Fibroblast of skin of back (primary cell): ENCODE measurements around the gene DPYD.

Experiments used
- DNase-seq: peaks from one replicate; pipeline ENCODE4 v3.0.0-alpha.2; 2013

The DPYD gene

DNA sequence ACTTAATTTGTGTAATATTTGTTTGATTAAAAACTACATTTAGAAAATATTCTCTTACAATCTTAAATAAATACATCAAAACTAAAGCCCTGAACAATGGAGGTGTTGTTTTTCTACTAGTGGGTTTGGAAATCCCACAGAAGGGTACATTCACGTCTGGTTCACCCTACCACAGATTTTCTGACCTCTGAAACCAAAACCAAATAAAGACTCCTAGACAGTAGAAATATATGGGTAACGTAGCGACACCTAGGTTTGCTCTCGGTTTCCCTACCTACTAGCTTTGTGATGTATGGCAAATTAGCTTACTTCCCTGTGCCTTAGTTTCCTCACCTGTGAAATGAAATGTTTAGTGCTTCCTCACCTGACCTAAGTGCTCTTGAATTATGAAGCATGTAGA is 312.6 kb downstream of the DPYD start:
- DNase-seq: no peak

DNA sequence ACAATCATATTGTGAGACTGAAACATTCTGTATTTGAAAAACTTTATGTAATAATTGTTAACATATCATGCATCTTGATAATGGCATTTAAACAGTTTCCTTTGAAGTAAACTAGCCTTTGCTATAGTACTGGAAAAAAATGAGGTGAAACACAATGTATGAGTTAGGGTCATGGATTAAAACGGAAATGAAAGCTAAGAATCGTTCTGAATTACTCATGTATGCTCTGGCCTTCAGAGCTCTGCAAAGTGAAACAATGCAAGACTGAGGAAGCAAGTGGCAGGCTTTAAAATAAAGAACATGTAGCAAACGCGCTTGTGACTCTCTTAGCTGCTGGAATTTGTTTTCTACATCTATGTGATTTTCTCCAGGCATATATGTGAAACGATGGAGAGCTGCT is 317.1 kb downstream of the DPYD start:
- DNase-seq: peak; percentile 30

DNA sequence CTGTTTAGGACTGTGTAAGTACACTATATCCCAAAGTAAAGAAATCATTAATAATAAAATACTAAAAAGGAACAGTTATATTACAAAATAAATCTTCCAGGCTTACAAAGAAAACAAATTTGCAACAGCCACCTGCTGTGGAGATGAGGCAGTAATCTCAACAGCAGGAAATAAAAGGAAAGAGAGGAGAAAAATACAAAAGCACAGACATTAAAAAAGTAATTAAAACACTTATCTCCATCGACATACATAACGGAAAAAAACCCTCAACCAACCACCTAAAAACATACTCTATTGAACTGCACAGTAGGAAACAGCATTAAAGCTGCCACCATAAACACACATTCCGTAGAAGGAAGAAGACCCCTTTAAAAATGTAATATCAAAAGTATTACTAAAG is 317.6 kb downstream of the DPYD start:
- DNase-seq: no peak

DNA sequence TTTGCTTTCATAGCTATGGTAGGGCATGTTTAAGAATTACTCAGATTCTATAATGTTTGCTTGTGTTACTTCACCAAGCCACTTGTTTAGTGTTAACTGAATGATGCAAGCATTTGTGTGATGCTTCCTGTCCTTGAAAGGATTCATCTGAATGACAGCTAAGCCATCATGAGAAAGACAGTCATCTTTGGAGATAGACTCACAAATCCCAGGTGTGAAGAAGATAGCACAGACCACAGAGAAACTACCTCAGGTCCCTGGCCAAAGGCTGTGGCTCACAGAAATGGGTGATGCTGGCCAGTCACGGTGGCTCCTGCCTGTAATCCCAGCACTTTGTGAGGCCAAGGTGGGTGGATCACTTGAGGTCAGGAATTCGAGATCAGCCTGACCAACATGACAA is 321.4 kb downstream of the DPYD start:
- no peak for DNase-seq

DNA sequence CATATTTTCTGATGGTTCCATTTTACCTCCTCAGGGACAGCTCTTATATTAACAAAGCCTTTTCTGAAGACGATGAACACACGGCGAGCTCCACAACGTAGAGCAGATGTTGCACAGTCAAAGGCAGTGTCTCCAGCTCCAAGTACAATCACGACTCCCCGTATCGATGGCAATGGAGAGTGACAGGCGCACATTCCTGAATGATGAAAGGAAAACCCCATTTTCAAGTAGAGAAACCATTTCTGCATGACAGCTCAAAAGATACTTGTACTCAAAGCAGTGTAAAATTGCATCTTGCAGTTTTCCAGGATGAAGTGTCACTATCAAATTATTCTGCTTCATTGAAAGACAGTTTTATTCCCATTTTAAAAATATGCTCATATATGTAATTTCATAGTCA is 327.6 kb downstream of the DPYD start:
- no peak for DNase-seq

DNA sequence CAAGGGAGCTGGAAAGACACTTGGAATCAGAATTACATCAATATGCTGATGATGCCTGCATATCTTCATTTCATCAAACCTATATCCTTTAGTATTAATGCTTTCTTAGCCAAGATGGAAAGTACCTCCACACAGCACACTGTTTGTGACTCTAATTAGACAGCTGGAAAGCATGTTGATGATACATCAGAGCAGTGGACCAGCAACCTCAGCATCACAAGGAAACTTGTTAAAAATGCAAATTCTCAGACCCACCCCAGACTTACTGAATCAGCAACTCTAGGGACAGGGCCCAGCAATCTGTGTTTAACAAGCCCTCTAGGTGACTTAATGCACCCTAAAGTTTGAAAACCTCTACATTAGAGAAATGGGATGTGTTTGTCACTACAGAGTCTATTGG is 332.1 kb downstream of the DPYD start:
- no peak for DNase-seq

DNA sequence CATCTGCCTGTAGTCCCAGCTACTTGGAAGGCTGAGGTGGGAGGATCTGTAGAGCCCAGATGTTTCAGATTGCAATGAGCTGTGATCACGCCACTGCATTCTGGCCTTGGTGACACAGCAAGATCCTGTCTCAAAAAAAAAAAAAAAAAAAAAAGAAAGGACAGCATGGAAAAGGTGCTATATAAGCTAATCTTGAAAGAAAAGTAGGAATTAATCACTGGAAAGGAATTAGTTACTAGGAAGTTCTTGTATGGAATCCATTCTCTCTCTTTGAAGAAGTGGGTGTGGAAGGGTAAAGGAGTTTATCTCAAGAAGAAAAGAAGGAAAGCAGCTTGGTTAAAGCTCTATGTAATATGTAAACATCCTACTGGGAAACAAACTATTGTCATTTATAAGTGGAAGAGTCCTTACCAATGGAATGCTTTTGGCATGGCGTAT is 339.2 kb downstream of the DPYD start:
- peak; percentile 69 for DNase-seq

DNA sequence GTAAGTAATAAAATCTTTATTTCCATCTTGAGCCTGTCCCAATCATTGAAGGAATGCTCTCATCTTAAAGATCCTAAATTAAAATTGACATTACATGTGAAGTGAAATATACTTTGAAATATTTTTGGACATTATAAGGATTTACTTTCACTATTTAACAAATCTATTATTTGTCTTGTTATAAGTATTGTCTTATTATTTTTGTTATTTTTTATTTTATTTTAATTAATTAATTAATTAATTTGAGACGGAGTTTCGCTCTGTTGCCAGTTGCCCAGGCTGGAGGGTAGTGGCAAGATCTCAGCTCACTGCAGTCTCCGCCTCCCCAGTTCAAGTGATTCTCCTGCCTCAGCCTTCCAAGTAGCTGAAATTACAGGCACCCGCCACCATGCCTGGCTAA is 343.2 kb downstream of the DPYD start:
- DNase-seq: no peak

DNA sequence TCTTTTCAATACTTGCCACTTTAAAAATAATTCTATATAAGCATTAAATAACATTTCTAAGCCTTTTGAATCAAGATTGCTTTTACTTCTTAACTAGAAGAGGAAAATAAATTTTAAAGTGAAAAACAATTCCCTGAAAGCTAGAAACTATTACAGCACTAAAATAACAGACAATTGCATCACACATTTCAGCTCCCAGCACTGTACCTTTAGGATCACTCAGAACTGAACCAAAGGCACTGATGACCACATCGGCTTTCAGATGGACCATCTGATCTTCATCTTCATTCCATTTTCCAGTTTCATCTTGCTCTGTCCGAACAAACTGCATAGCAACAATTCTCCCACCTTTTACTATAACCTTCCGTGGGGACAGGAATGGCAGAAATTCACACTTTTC is 347.3 kb downstream of the DPYD start:
- DNase-seq: no peak

DNA sequence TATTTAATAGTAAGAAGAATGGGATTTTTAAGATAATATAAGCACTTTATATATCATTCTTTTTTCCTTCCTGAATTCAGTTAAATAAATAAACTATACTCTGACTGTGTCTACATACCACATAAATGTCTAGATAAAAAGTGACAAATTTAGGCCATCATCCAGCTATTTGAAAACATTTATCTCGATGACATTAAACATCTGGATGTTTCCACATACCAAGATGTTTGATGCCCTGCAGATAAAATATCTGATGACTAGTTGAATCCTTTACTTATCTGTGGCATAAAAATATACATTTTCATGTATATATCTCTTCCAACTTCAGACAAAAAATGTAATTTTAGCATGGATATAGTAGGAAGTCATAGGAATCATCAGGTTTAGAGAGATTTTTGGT is 348.3 kb downstream of the DPYD start:
- peak; percentile 38 for DNase-seq

DNA sequence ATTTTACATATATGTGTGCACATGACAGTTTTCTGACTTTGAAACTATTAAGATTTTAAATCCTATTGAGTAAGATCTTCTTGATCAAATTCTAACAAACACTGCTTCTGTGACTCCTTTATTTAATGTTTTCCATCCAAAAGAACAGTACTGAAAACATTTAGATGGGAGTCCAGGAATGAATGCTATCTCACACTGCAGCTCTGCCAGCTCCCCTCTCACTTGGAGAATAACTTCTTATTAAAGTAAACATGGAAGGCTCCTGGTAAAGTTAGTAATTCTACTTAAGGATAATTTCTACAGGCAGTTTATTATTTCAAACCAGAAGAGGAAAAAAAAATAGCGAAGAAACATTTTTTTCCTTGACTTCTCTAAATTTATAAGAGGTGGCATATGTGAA is 349.1 kb downstream of the DPYD start:
- DNase-seq: peak; percentile 14

DNA sequence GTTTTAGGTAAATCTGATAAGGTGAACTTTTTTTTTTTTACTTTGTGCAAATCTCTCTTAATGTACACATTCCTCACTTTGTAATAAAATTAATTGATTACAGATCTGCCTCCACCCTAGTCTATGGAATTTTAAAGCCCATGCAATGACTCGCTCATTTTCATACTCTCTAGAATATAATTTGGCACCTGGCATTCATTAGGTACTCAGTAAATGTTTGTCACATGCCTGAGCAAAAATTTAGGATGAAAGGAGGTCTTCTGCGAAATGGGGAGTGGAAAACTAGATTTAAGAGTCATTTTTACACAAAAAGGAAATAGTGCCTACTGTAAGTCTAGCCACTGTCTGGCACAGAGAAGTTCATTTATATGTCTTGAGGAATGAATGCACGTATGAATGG is 350.1 kb downstream of the DPYD start:
- DNase-seq: no peak

DNA sequence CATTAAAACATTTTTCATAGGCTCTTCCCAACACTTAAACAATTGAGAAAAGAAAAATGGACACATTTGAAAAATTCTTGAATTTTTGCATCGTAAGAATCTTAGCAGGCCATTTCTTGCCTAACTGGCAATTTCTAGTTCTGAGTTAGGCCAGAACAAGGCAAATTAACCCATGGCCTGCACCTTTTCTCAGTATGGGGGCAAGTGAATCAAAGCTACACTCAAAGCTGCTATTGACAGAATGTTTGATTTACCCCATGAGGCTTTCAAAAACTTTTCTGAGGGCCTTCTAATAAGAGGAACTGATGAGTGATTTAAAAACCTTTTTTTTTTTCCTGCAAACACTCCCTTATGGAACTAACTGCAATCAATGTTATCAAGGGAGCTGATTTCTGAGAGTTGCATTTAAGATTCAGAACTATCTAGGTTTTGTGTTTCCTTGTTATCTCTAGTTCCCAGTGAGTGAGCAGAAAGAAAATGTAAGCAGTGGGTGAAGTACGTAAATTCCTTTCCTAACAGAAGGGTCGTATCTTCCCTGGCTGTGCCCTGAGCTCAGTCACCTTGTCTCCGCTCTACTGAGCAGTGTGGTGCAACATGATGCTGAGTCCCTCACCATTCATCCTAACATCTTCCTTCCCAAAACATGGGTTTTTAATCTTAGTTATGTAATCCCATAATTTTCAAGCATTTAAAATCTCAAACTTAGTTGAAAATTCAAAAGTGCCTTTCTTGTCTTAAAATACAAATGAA is 353.7 kb downstream of the DPYD start:
- no peak for DNase-seq

DNA sequence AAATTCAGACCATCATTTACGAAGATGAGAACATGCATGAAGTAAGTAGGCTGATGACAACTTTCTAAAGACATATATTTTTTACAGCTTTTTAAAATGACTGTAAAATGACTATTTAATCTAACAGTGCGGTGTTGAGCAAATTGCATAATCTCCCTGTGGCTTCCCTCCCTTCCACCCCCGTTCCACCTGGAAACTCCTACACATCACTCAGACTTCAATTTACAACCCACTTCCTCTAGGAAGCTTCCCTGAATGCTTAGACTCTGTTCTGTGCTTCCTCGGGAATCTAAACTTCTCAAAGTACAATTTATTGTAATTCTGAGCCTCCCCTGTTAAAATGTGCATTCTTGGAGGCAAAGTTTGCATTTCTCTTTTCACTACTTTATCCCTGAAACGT is 354.9 kb downstream of the DPYD start:
- DNase-seq: no peak

DNA sequence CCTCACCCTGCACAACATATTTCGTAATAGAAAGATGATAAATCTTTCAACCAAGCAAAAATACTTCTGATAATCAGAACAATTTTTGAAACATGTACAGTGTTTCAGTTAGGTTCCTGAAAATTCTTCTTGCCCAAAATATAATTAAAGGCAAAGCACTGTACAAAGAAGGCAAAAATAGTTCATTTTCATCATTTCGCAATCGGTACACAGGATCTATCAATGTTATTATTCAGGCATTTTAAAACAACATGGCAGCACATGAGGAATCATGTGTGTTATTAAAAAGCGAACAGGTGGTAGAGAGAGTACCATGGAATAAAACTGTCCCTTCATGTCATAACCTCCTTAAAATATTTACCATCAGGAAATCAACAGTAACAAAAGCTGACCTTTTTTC is 356.9 kb downstream of the DPYD start:
- DNase-seq: no peak

DNA sequence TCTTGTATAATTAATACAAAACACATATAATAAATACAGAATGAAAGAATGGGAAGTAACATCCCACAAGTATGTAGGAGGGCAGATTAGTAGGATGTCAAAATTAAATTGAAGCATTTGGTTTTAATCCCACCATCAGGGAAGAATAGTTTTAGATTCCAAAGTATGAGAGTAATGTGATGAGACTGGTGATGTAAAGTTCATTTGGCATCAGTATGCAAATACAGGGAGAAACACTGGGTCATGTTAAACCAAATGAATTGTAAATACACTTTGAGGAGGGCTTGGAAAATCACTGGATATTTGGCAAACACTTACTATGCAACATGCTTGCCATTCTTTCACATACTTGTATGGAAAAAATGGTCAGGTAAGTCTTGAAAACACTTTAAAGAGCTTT is 358.8 kb downstream of the DPYD start:
- peak; percentile 8 for DNase-seq

DNA sequence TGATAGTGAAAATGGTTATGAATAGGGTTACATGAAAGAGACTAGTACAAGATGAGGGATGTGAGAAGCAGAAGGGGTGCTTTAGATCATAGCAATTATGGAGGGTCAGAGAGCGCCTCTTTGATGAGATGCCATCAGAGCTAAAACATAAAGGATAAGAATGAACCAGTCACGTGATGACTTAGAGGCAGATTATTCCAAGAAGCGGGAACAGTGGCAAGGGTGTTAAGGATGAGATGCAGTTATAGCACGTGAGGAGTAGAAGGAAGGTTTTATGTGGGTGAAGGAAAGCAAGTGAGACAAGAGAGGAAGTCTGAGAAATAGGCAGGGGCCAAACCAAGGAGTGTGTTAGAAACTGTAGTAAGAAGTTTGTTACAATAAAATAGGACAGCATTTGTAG is 360.1 kb downstream of the DPYD start:
- no peak for DNase-seq

DNA sequence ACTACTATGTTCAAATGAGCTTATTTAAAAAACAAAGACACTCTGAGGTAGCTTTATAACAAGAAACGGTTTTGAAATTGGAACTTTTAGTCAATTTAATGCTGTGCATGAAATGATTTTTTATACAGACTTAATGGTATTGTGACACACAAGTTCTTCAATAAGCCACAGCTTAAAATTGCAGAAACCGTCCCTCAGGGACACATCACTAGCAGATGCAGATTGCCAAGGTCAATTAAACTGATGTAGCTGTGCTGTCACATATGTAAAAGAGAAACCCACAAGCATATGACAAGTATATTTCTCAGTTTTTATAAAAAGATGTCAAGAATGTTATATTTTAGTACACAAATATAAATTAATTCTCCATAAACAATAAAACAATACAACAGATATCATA is 366.9 kb downstream of the DPYD start:
- DNase-seq: no peak

DNA sequence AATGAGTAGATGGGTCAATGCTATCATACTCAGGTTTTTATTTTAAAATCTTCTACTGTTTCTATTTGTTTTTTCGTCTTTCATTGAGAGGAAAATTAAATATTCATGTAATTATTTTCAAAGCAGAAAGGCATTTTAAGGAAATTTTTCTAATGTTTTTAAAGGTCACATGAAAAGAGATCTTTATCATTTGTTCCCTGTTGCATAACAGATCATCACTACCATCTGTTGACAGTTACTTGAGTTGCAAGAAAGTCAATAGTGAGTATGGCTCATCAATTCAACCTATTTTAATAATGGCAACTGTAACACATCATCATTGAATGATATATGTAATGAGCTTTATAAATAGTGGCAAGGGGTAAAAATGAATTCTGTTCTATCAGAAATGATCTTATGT is 369.7 kb downstream of the DPYD start:
- no peak for DNase-seq

DNA sequence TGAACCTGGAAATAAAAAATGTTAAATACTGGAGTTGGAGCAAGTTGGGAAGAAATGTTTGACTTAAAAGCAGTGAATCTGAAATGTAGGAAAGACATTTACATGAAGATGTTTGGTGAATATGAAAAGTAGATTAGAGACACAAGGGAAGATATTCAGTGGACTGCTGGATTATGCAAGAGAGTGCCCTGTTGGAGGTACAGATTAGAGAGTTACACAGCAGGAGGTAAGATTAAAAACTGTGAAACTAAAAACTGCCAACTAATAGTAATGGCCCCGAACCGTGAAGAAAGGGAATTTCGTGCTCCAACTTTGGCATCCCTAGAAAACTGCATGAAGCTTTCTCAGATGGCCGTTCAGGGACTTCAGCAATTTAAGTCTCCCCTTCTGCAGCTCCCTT is 375.4 kb downstream of the DPYD start:
- DNase-seq: no peak

DNA sequence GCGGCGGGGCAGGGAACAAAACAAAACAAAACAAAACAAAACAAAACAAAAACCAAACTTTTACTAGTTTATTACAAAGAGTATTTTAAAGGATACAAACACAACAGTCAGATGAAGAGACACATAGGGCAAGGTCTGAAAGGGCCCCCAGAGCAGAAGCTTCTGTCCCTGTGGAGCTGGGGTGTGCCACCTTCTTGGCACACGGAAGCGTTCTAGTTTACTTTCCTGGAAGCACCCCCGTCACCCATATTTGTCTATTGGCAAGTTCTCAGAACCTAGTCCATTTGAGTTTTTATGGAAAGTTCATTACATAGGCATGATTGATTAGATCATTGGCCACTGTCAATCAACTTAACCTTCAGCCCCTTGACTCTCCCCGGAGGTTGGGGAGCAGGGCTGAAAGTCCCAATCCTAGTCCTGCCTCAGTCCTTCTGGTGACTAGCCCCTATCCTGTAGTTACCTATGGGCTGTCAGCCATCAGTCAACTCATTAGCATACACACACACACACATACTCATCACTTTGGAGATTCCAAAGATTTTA is 380.4 kb downstream of the DPYD start:
- no peak for DNase-seq

DNA sequence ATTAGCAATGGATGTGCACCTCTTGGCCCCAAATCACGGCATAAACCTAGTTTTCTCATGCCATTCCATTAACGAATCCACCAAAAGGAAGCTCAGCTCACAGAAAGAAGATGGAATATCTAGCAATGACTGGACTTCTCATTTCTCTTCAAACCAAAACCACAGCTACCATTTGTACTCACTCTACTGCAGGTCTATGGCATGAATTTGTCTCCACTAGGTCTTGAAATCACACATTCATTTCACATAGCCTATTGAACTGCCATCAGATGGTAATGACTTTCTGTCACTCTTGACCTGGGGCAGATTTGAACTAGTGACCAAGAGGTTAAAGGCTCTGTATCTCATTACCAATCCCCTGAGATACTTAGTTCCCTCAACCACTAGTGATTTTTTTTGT is 382.7 kb downstream of the DPYD start:
- DNase-seq: no peak

DNA sequence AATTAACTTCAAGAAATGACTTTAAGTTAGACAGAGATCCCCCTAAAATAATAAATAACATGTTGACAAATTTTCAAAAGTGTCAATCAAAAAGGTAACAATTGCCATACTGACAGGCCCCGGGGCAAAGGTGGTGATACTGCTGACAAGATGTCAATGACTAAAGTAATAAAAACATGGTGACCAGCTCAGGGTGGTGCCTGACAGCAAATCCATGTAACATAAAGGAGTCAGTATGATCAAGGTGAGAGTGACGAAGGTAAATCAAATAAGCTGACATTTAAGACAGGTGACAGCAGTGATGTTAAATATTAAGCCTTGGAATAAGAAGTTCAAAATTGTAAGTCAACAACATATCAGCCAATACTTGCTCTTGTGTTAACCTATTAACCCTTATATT is 387.5 kb downstream of the DPYD start:
- DNase-seq: no peak

DNA sequence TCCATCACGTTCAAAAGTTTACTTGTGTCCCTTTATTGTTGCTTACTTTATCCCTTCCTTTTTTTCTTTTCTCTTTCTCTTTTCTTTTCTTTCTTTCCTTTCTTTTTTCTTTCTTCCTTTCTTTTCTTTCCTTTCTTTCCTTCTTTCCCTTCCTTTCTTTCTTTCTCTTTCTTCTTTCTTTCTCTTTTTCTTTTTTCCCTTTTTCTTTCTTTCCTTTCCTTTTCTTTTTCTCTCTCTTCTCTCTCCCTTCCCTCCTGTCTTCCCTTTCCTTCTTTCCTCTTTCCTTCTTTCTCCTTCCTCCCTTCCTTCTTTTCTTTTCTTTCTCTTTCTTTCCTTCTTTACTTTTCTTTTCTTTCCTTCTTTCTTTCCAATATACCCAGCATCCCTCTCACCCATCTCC is 391.2 kb downstream of the DPYD start:
- no peak for DNase-seq

DNA sequence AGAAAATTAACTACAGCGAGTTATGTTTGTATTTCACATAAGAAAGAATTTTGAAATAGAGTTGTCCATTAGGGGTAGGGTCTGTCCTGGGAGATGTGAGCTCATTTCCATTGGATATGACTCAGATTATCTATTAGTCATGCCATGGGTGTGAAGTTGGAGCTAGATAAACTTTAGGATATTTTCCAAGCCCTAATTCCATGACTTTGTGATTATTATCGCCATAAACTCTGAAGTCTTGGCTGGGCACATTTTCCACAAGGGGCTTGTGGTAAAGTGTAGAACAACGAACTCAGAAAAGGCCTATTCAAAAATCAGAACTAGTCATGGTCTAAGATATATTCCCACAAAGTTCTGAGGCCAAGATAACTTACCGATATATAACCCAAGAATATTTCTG is 396.6 kb downstream of the DPYD start:
- peak; percentile 2 for DNase-seq
